ENCODE results near the gene ZNF507.

- TF ChIP-seq POLR2A (IDR thresholded peaks at IDR 0.05) (no peak), CTCF (IDR thresholded peaks at IDR 0.05) (no peak)
Observed at GRCh38 chr19:32368787-32369186, 23.4 kb downstream of the ZNF507 start.
